ENCODE measurements around the gene NCOA5. TPM values are rescaled to one million over a fixed set of nuclear protein-coding genes. Genes with fewer than 3 reads are reported as not detected.

NCOA5 gene
- total RNA-seq, 1 donor from 2014 or later, result 7.9 TPM

GRCh38 chr20:46111836-46112212 is 22.1 kb upstream of the NCOA5 start:
- Histone ChIP-seq H3K36me3 (ENCODE audit: control insufficient read depth, insufficient read depth, low read length) (no peaks in the 10 kb centered on the region), H3K27me3 (ENCODE audit: control insufficient read depth, insufficient read depth, low read length) (peaks cover 10% of the 10 kb centered on the region), H3K4me3 (ENCODE audit: low read depth, low read length) (no peak overlapping the region)
- no peak for DNase-seq (ENCODE audit: low read depth)
- no peak for TF ChIP-seq CTCF (IDR thresholded peaks at IDR 0.05; ENCODE audit: insufficient read depth, low read length, severe bottlenecking)
- FAIRE-seq, result no peak

- no peak for TF ChIP-seq CTCF (IDR thresholded peaks at IDR 0.05; ENCODE audit: insufficient read depth, low read length, severe bottlenecking)
- DNase-seq (ENCODE audit: low read depth) (no peak), FAIRE-seq (no peak)
- no peak overlapping the region for H3K4me3 ChIP-seq (ENCODE audit: low read depth, low read length)
- no peaks in the 10 kb centered on the region for H3K36me3 ChIP-seq (ENCODE audit: control insufficient read depth, insufficient read depth, low read length)
- H3K27me3 ChIP-seq (ENCODE audit: control insufficient read depth, insufficient read depth, low read length), result peaks cover 10% of the 10 kb centered on the region
These were observed 21.5 kb upstream of the NCOA5 start for GRCh38 chr20:46111028-46111835.

- H3K27me3 ChIP-seq (ENCODE audit: control insufficient read depth, insufficient read depth, low read length), result peaks cover 4% of the 10 kb centered on the region
- DNase-seq (ENCODE audit: low read depth) (no peak), FAIRE-seq (no peak)
- no peaks in the 10 kb centered on the region for H3K36me3 ChIP-seq (ENCODE audit: control insufficient read depth, insufficient read depth, low read length)
- TF ChIP-seq CTCF (IDR thresholded peaks at IDR 0.05; ENCODE audit: insufficient read depth, low read length, severe bottlenecking), result no peak
- H3K4me3 ChIP-seq (ENCODE audit: low read depth, low read length), result no peak overlapping the region
These were observed 19.2 kb upstream of the NCOA5 start for GRCh38 chr20:46108976-46109375.

GRCh38 chr20:46108435-46108841 is 18.7 kb upstream of the NCOA5 start:
- TF ChIP-seq CTCF (IDR thresholded peaks at IDR 0.05; ENCODE audit: insufficient read depth, low read length, severe bottlenecking), result no peak
- peaks cover 4% of the 10 kb centered on the region for H3K27me3 ChIP-seq (ENCODE audit: control insufficient read depth, insufficient read depth, low read length)
- no peaks in the 10 kb centered on the region for H3K36me3 ChIP-seq (ENCODE audit: control insufficient read depth, insufficient read depth, low read length)
- no peak for DNase-seq (ENCODE audit: low read depth)
- H3K4me3 ChIP-seq (ENCODE audit: low read depth, low read length), result no peak overlapping the region
- FAIRE-seq, result no peak

- H3K27me3 ChIP-seq (ENCODE audit: control insufficient read depth, insufficient read depth, low read length), result peaks cover 6% of the 10 kb centered on the region
These were observed 17.3 kb upstream of the NCOA5 start for GRCh38 chr20:46107061-46107460.

More at GRCh38 chr20:46107061-46107460, 17.3 kb upstream of the NCOA5 start:
- Histone ChIP-seq H3K4me3 (ENCODE audit: low read depth, low read length) (no peak overlapping the region), H3K36me3 (ENCODE audit: control insufficient read depth, insufficient read depth, low read length) (no peaks in the 10 kb centered on the region)
- FAIRE-seq (no peak), DNase-seq (ENCODE audit: low read depth) (no peak)
- TF ChIP-seq CTCF (IDR thresholded peaks at IDR 0.05; ENCODE audit: insufficient read depth, low read length, severe bottlenecking), result no peak

Measured in bronchial epithelial cell (primary cell).